Body of pancreas (tissue), 4 donors: Measurements from ENCODE around the gene TOX4. TPM values are rescaled to one million over a fixed set of nuclear protein-coding genes. Genes with fewer than 3 reads are reported as not detected.

ENCODE experiments used
- ATAC-seq: fragments of 150-250 bp; one replicate; pipeline ENCODE4 v1.9.1; 2016
- DNase-seq, 4 donors: peaks; one replicate each; pipeline ENCODE4 v3.0.0-alpha.2; 2019
- H3K27ac ChIP-seq, 4 donors: fragments of 200-600 bp; sonication (generic); 1 replicate in 3 of 4; 2 replicates in 1 of 4; pipeline versions ENCODE4 v1.5.1 to v1.6.1; 2016 to 2019; ENCODE audit warnings: mild to moderate bottlenecking in 1 of 4, mixed read lengths in 1 of 4, moderate library complexity in 1 of 4
- H3K27me3 ChIP-seq, 2 donors: fragments of 200-600 bp; sonication (generic); one replicate each; pipeline ENCODE4 v1.6.0; 2016; ENCODE audit warnings: mild to moderate bottlenecking in 1 of 2
- H3K36me3 ChIP-seq, 2 donors: fragments of 200-600 bp; sonication (generic); replicated peaks in 1 of 2; 2 replicates each; pipeline ENCODE4 v1.5.1; 2016; ENCODE audit warnings: low read depth in 2 of 2; ENCODE audit not compliant: insufficient read depth in 1 of 2
- H3K4me1 ChIP-seq: fragments of 200-600 bp; sonication (generic); one replicate; pipeline ENCODE4 v1.6.0; 2016
- H3K4me3 ChIP-seq, 2 donors: fragments of 200-600 bp; sonication (generic); 1 replicate in 1 of 2; 2 replicates in 1 of 2; pipeline ENCODE4 v1.5.1; 2016 to 2019
- H3K9me3 ChIP-seq, 3 donors: fragments of 200-600 bp; sonication (generic); 1 replicate in 2 of 3; 2 replicates in 1 of 3; pipeline ENCODE4 v1.5.1; 2016
- CTCF ChIP-seq, 7 experiments: fragments of 450-650 bp in 4 of 7; fragments of 200-600 bp in 3 of 7; sonication (generic) in 3 of 7; IDR thresholded peaks; one replicate each; pipeline ENCODE4 v1.5.1; 2016 to 2019; ENCODE audit warnings: antibody characterized with exemption in 7 of 7
- POLR2A ChIP-seq, 3 donors: fragments of 450-650 bp; IDR thresholded peaks; one replicate each; pipeline ENCODE4 v1.6.1; 2016; ENCODE audit warnings: antibody characterized with exemption in 3 of 3, mild to moderate bottlenecking in 2 of 3
- WGBS, 2 donors: methylation state at CpG; one replicate each; pipeline ENCODE4 v1.1.5; 2017; 5-methylcytosine and 5-hydroxymethylcytosine counted together
- intact Hi-C: fragments of 100-400 bp; cut with DNase I; formaldehyde crosslinking; loops from one replicate; pipeline ENCODE4 v1.15.1; 2023
- total RNA-seq, 2 donors: library from RNA; depleted of rRNA; stranded (reverse); fragments of >200 nt; gene quantifications; one replicate each; pipeline ENCODE4 v1.1.0, GENCODE V29; 2016

Gene TOX4
- total RNA-seq, 2 donors from 2014 or later, result 13.2 to 31.6 TPM

- H3K4me1 ChIP-seq, result peaks cover 9% of the 10 kb centered on the region
- WGBS, 2 donors, result 72 to 81% methylated on average over 4 of the region's 4 CpGs
- no peaks in the 10 kb centered on the region for H3K36me3 ChIP-seq
- ATAC-seq (no peak), DNase-seq (no peak)
- no peaks in the 10 kb centered on the region for H3K27me3 ChIP-seq
- no peak overlapping the region for H3K27ac ChIP-seq
- H3K9me3 ChIP-seq, result no peaks in the 10 kb centered on the region
- intact Hi-C loops, result no loop called here
- no peak overlapping the region for H3K4me3 ChIP-seq
- TF ChIP-seq CTCF (IDR thresholded peaks at IDR 0.05) (no peak), POLR2A (IDR thresholded peaks at IDR 0.05) (no peak)
These were observed 51.7 kb downstream of the TOX4 start for GRCh38 chr14:21528381-21529348.

GRCh38 chr14:21529515-21529914 lies 52.5 kb downstream of the TOX4 start:
- Histone ChIP-seq H3K9me3 (no peaks in the 10 kb centered on the region), H3K27me3 (no peaks in the 10 kb centered on the region), H3K27ac (no peak overlapping the region), H3K4me3 (no peak overlapping the region), H3K36me3 (no peaks in the 10 kb centered on the region), H3K4me1 (peaks cover 9% of the 10 kb centered on the region)
- 94 to 96% methylated on average over 1 of the region's 1 CpG for WGBS, 2 donors
- ATAC-seq (no peak), DNase-seq (no peak)
- intact Hi-C loops, result no loop called here
- no peak for TF ChIP-seq POLR2A (IDR thresholded peaks at IDR 0.05)
- TF ChIP-seq CTCF (IDR thresholded peaks at IDR 0.05), result no peak

- Histone ChIP-seq H3K4me1 (peaks cover 10% of the 10 kb centered on the region), H3K9me3 (no peaks in the 10 kb centered on the region), H3K27me3 (peaks cover 0 to 11% of the 10 kb centered on the region in 2 donors), H3K27ac (no peak overlapping the region), H3K4me3 (no peak overlapping the region), H3K36me3 (no peaks in the 10 kb centered on the region)
- intact Hi-C loops, result no loop called here
- DNase-seq, result no peak
- no peak for TF ChIP-seq CTCF (IDR thresholded peaks at IDR 0.05)
- TF ChIP-seq POLR2A (IDR thresholded peaks at IDR 0.05), result no peak
- ATAC-seq, result no peak
These were observed 56.3 kb downstream of the TOX4 start for GRCh38 chr14:21533294-21533693.

GRCh38 chr14:21534576-21534975 lies 57.6 kb downstream of the TOX4 start:
- TF ChIP-seq POLR2A (IDR thresholded peaks at IDR 0.05), result no peak
- TF ChIP-seq CTCF (IDR thresholded peaks at IDR 0.05), result no peak
- ATAC-seq (no peak), DNase-seq (no peak)
- Histone ChIP-seq H3K36me3 (no peaks in the 10 kb centered on the region), H3K4me3 (no peak overlapping the region), H3K9me3 (no peaks in the 10 kb centered on the region), H3K27ac (no peak overlapping the region), H3K27me3 (peaks cover 0 to 11% of the 10 kb centered on the region in 2 donors), H3K4me1 (peaks cover 10% of the 10 kb centered on the region)
- 81 to 83% methylated on average over 4 of the region's 4 CpGs for WGBS, 2 donors
- intact Hi-C loops, result no loop called here
